A549 (cell line): Measurements from ENCODE around the gene ADK.

ENCODE experiments used
- CHD2 ChIP-seq: fragments of 150-350 bp; IDR thresholded peaks from 2 replicates; pipeline ENCODE4 v1.6.1; 2014; ENCODE audit warnings: low read length; ENCODE audit not compliant: partially characterized antibody
- CHD4 ChIP-seq: fragments of 200-600 bp; sonication (generic); IDR thresholded peaks from 2 replicates; pipeline ENCODE4 v1.6.1; 2016; ENCODE audit warnings: antibody characterized with exemption, mild to moderate bottlenecking, borderline replicate concordance
- CTCF ChIP-seq: fragments of >200 bp; sonication (Bioruptor Twin); formaldehyde crosslinking; IDR thresholded peaks from 3 replicates; pipeline ENCODE4 v1.5.1; 2016
- EP300 ChIP-seq, 2 experiments: fragments of >200 bp; sonication (Bioruptor Twin); formaldehyde crosslinking; IDR thresholded peaks; 2 replicates in 1 of 2; 3 replicates in 1 of 2; pipeline ENCODE4 v1.6.1; 2016 to 2017
- JUN ChIP-seq, 2 experiments: fragments of >200 bp; sonication (Bioruptor Twin); formaldehyde crosslinking; IDR thresholded peaks; 2 replicates in 1 of 2; 3 replicates in 1 of 2; pipeline ENCODE4 v1.6.1; 2016 to 2017
- KDM5A ChIP-seq: fragments of 200-600 bp; sonication (generic); IDR thresholded peaks from 2 replicates; pipeline ENCODE4 v1.6.1; 2016; ENCODE audit warnings: antibody characterized with exemption, mild to moderate bottlenecking
- MAX ChIP-seq: IDR thresholded peaks from 2 replicates; pipeline ENCODE4 v1.6.1; 2012
- MYC ChIP-seq: IDR thresholded peaks from 2 replicates; pipeline ENCODE4 v1.6.1; 2012; ENCODE audit warnings: mild to moderate bottlenecking, inconsistent platforms, low read length, improper control_type of control experiment, borderline replicate concordance
- NFE2L2 ChIP-seq: fragments of 150-350 bp; conservative IDR thresholded peaks from 2 replicates; pipeline ENCODE4 v1.6.1; 2014; ENCODE audit warnings: low read length
- NR3C1 ChIP-seq: fragments of >200 bp; sonication (Bioruptor Twin); formaldehyde crosslinking; IDR thresholded peaks from 3 replicates; pipeline ENCODE4 v1.6.1; 2017
- POLR2A ChIP-seq: IDR thresholded peaks from 2 replicates; pipeline ENCODE4 v1.6.1; 2012; ENCODE audit warnings: mild to moderate bottlenecking, low read length
- RAD21 ChIP-seq, 2 experiments: fragments of >200 bp in 1 of 2; sonication (Bioruptor Twin) in 1 of 2; formaldehyde crosslinking in 1 of 2; IDR thresholded peaks in 1 of 2; conservative IDR thresholded peaks in 1 of 2; 2 replicates in 1 of 2; 3 replicates in 1 of 2; pipeline ENCODE4 v1.6.1; 2012 to 2018; ENCODE audit warnings: inconsistent platforms in 1 of 2
- REST ChIP-seq: fragments of 200-600 bp; sonication (generic); IDR thresholded peaks from 2 replicates; pipeline ENCODE4 v1.6.1; 2016; ENCODE audit warnings: antibody characterized with exemption, mild to moderate bottlenecking, moderate library complexity
- USF2 ChIP-seq: fragments of 450-650 bp; IDR thresholded peaks from 2 replicates; pipeline ENCODE4 v1.6.1; 2014; ENCODE audit warnings: antibody characterized with exemption

- no peak for TF ChIP-seq MAX
- no peak for TF ChIP-seq NR3C1
- no peak for TF ChIP-seq KDM5A
- no peak for TF ChIP-seq POLR2A
- TF ChIP-seq CTCF, result no peak
- no peak for TF ChIP-seq RAD21 (conservative IDR thresholded peaks at IDR 0.05 in 1 of 2, IDR thresholded peaks at IDR 0.05 in 1 of 2)
- TF ChIP-seq MYC, result no peak
- no peak for TF ChIP-seq NFE2L2
- TF ChIP-seq JUN (IDR thresholded peaks at IDR 0.05), result no peak
- no peak for TF ChIP-seq USF2
- TF ChIP-seq EP300 (IDR thresholded peaks at IDR 0.05), result no peak
- no peak for TF ChIP-seq CHD4
- TF ChIP-seq REST, result no peak
- TF ChIP-seq CHD2, result no peak
These were observed 352.1 kb downstream of the ADK start for GRCh38 chr10:74502963-74503608.
